ENCODE data around the gene SYS1. TPM values are rescaled to one million over a fixed set of nuclear protein-coding genes. Genes with fewer than 3 reads are reported as not detected.

Gene SYS1
- total and polyA plus RNA-seq, 2 donors (not counting 3 experiments of a cell fraction or from before 2014, with no cell fraction given) = 27.4 to 79.6 TPM

DNA sequence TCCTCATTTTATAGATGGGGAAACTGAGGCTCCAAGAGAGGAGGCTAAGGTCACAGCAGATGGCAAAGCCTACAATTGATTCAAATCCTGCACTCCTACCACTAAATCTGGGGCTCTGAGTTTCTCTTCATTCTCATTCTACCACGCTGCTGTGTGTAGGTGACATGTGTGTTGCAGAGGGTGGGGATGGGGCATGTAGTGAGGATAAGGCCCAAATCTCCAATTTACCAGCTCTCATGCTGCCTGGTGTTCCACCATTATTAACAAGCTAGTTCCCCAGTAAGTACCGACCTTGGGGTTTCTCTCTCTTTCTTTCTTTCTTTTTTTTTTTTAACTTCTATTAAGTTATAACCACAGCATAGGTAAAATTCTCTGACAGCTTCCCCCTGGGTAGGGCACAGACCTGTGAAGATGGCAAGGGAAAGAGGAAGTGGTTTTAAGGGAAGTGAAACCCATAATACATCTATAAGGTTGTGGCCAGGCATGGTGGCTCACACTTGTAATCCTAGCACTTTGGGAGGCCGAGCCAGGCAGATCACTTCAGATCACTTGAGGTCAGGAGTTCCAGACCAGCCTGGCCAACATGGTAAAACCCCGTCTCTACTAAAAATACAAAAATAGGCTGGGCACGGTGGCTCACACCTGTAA is 41.9 kb upstream of the SYS1 start:
- Histone ChIP-seq H3K9me1 (replicated peaks; ENCODE audit: control insufficient read depth, extremely low read depth, insufficient read depth, low read length) (no peaks in the 10 kb centered on the region), H3K27ac (ENCODE audit: insufficient read depth, low read depth, low read length) (no peak overlapping the region), H2AFZ (ENCODE audit: low read depth, low read length) (no peak overlapping the region), H3K4me1 (ENCODE audit: control insufficient read depth, extremely low read depth, insufficient read depth, low read length) (no peaks in the 10 kb centered on the region), H3K4me3 (replicated peaks in 1 of 3; ENCODE audit: insufficient read depth in 1 of 3, low read depth in 1 of 3, low read length in 3 of 3) (no peak overlapping the region), H3K27me3 (ENCODE audit: control insufficient read depth in 2 of 2, insufficient read depth in 2 of 2, low read length in 2 of 2) (peaks cover 17 to 20% of the 10 kb centered on the region in 2 experiments), H3K9me3 (replicated peaks; ENCODE audit: control insufficient read depth, insufficient read depth, low read length) (no peaks in the 10 kb centered on the region), H3K36me3 (ENCODE audit: control insufficient read depth in 2 of 2, extremely low read depth in 1 of 2, insufficient read depth in 2 of 2, low read length in 2 of 2) (no peaks in the 10 kb centered on the region), H3K4me2 (ENCODE audit: insufficient read depth, low read length) (no peak overlapping the region), H3K9ac (replicated peaks; ENCODE audit: extremely low read depth, insufficient read depth, low read length) (no peak overlapping the region), H4K20me1 (replicated peaks; ENCODE audit: control insufficient read depth, extremely low read depth, insufficient read depth, low read length) (no peaks in the 10 kb centered on the region), H3K79me2 (ENCODE audit: control insufficient read depth, insufficient read depth, low read length) (no peaks in the 10 kb centered on the region)
- no TSS peak for BruUV-seq (replicated peaks)
- ChIA-PET POLR2A (no interaction called here), CTCF (interaction anchor here (0.8 to 15.2 kb wide), 8 partner anchors 14 to 450 kb away, joined by 3 to 389 read pairs (median 28); partner anchors contain the start of gene SYS1)
- FAIRE-seq (no peak), DNase-seq (ENCODE audit: low read depth, low spot score) (no peak)
- dilution Hi-C loops (cut with MboI; ENCODE audit: extremely low pct_ligation_motif_present, low sequenced_read_pairs) = no loop called here
- intact Hi-C loops (cut with micrococcal nuclease) = no loop called here
- TF ChIP-seq POLR2AphosphoS5 (IDR thresholded peaks at IDR 0.05; ENCODE audit: insufficient read depth, low read depth, low read length) (no peak), POLR2A (IDR thresholded peaks at IDR 0.05; ENCODE audit: low read depth, low read length) (no peak), EZH2 (IDR thresholded peaks at IDR 0.05; ENCODE audit: borderline replicate concordance, low read depth, low read length, severe bottlenecking) (no peak), FOS (IDR thresholded peaks at IDR 0.05; ENCODE audit: borderline replicate concordance, insufficient read depth, low read length) (no peak)
- TF ChIP-seq, protein P1, sequence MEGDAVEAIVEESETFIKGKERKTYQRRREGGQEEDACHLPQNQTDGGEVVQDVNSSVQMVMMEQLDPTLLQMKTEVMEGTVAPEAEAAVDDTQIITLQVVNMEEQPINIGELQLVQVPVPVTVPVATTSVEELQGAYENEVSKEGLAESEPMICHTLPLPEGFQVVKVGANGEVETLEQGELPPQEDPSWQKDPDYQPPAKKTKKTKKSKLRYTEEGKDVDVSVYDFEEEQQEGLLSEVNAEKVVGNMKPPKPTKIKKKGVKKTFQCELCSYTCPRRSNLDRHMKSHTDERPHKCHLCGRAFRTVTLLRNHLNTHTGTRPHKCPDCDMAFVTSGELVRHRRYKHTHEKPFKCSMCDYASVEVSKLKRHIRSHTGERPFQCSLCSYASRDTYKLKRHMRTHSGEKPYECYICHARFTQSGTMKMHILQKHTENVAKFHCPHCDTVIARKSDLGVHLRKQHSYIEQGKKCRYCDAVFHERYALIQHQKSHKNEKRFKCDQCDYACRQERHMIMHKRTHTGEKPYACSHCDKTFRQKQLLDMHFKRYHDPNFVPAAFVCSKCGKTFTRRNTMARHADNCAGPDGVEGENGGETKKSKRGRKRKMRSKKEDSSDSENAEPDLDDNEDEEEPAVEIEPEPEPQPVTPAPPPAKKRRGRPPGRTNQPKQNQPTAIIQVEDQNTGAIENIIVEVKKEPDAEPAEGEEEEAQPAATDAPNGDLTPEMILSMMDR (IDR thresholded peaks at IDR 0.05; ENCODE audit: extremely low read depth in 1 of 2, insufficient read depth in 1 of 2, low read depth in 1 of 2, low read length in 2 of 2) = no peak
